ENCODE results near the gene ZBBX. TPM values are rescaled to one million over a fixed set of nuclear protein-coding genes. Genes with fewer than 3 reads are reported as not detected.

The ZBBX gene
- total RNA-seq, 5 donors from 2014 or later (not counting 1 experiment from before 2014, with no cell fraction given) = not detected

- no peak for ATAC-seq (replicated peaks in 1 of 4)
- peaks cover 0 to 3% (median 0%) of the 10 kb centered on the region in 3 donors for H3K9me3 Mint-ChIP-seq
- Histone ChIP-seq H3K27ac (ENCODE audit: low read length) (no peak overlapping the region), H3K4me3 (ENCODE audit: control insufficient read depth in 1 of 2, extremely low read depth in 1 of 2, low read length in 1 of 2) (no peak overlapping the region), H3K36me3 (ENCODE audit: control insufficient read depth in 2 of 2, extremely low read depth in 1 of 2, insufficient read depth in 1 of 2, low read length in 1 of 2) (no peaks in the 10 kb centered on the region), H3K27me3 (replicated peaks in 1 of 2; ENCODE audit: control insufficient read depth in 2 of 2, extremely low read depth in 1 of 2, insufficient read depth in 2 of 2, low read length in 1 of 2) (no peaks in the 10 kb centered on the region), H3K9me3 (no peaks in the 10 kb centered on the region), H3K4me1 (ENCODE audit: control insufficient read depth in 1 of 2, extremely low read depth in 1 of 2, insufficient read depth in 2 of 2, low read length in 2 of 2) (no peaks in the 10 kb centered on the region)
- DNase-seq = no peak
- no peak overlapping the region for H3K27ac Mint-ChIP-seq
- no peaks in the 10 kb centered on the region for H3K4me1 Mint-ChIP-seq
- H3K4me3 Mint-ChIP-seq = no peak overlapping the region
- POLR2A ChIA-PET = interaction anchor here in 1 of 2 donors (0.7 kb wide), 1 partner anchor 10 kb away, joined by 3 read pairs; no protein-coding TSS in a partner anchor
- peaks cover 4 to 15% of the 10 kb centered on the region in 2 donors for H3K27me3 Mint-ChIP-seq
- CTCF ChIA-PET = interaction anchor here in 1 of 2 donors (0.6 to 0.9 kb wide), 2 partner anchors 305 to 346 kb away, joined by 3 read pairs; no protein-coding TSS in a partner anchor
- H3K36me3 Mint-ChIP-seq = no peaks in the 10 kb centered on the region
- no CpG with 5 or more reads among the region's 1 CpG for WGBS (ENCODE audit: insufficient coverage)
Measured at GRCh38 chr3:167397826-167398225, 17.7 kb upstream of the ZBBX start.

- POLR2A ChIA-PET = no interaction called here
- peaks cover 4 to 19% of the 10 kb centered on the region in 2 donors for H3K27me3 Mint-ChIP-seq
- no peaks in the 10 kb centered on the region for H3K36me3 Mint-ChIP-seq
- H3K9me3 Mint-ChIP-seq = peaks cover 0 to 3% (median 0%) of the 10 kb centered on the region in 3 donors
- 63% methylated on average over 2 of the region's 2 CpGs for WGBS (ENCODE audit: insufficient coverage)
- no peaks in the 10 kb centered on the region for H3K27me3 ChIP-seq (replicated peaks in 1 of 2; ENCODE audit: control insufficient read depth in 2 of 2, extremely low read depth in 1 of 2, insufficient read depth in 2 of 2, low read length in 1 of 2)
- no peaks in the 10 kb centered on the region for H3K36me3 ChIP-seq (ENCODE audit: control insufficient read depth in 2 of 2, extremely low read depth in 1 of 2, insufficient read depth in 1 of 2, low read length in 1 of 2)
- no peaks in the 10 kb centered on the region for H3K4me1 Mint-ChIP-seq
- no peak overlapping the region for H3K27ac Mint-ChIP-seq
- no peak overlapping the region for H3K4me3 ChIP-seq (ENCODE audit: control insufficient read depth in 1 of 2, extremely low read depth in 1 of 2, low read length in 1 of 2)
- DNase-seq (no peak), ATAC-seq (replicated peaks in 1 of 4) (no peak)
- CTCF ChIA-PET = no interaction called here
- H3K27ac ChIP-seq (ENCODE audit: low read length) = no peak overlapping the region
- no peak overlapping the region for H3K4me3 Mint-ChIP-seq
- no peaks in the 10 kb centered on the region for H3K4me1 ChIP-seq (ENCODE audit: control insufficient read depth in 1 of 2, extremely low read depth in 1 of 2, insufficient read depth in 2 of 2, low read length in 2 of 2)
- no peaks in the 10 kb centered on the region for H3K9me3 ChIP-seq
Measured at GRCh38 chr3:167396075-167396474, 16.0 kb upstream of the ZBBX start.

DNA sequence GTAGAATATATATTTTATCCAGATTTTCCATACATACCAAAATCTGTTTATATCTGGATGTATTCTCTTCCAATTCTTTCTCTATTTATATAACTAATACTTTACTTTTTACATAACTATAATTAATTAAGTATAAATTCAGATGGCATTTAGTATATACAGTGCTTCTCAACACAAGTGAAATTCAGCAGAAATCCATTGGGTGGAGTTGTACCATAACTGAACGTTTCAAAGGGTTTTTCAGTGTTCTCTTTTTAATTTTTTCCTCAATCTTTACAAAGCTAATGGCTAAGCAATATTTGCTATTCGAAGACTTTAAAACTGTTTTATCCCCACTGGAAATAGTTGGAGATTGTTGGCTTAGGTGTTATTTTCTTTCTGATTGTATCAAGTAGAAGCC lies 13.9 kb upstream of the ZBBX start:
- WGBS (ENCODE audit: insufficient coverage) = no CpG with 5 or more reads among the region's 2 CpGs
- ChIA-PET POLR2A (no interaction called here), CTCF (no interaction called here)
- Histone ChIP-seq H3K4me3 (ENCODE audit: control insufficient read depth in 1 of 2, extremely low read depth in 1 of 2, low read length in 1 of 2) (no peak overlapping the region), H3K27ac (ENCODE audit: low read length) (no peak overlapping the region), H3K36me3 (ENCODE audit: control insufficient read depth in 2 of 2, extremely low read depth in 1 of 2, insufficient read depth in 1 of 2, low read length in 1 of 2) (no peaks in the 10 kb centered on the region), H3K9me3 (no peaks in the 10 kb centered on the region), H3K4me1 (ENCODE audit: control insufficient read depth in 1 of 2, extremely low read depth in 1 of 2, insufficient read depth in 2 of 2, low read length in 2 of 2) (no peaks in the 10 kb centered on the region), H3K27me3 (replicated peaks in 1 of 2; ENCODE audit: control insufficient read depth in 2 of 2, extremely low read depth in 1 of 2, insufficient read depth in 2 of 2, low read length in 1 of 2) (no peaks in the 10 kb centered on the region)
- Mint-ChIP-seq H3K4me1 (no peaks in the 10 kb centered on the region), H3K36me3 (no peaks in the 10 kb centered on the region), H3K27ac (no peak overlapping the region), H3K9me3 (no peaks in the 10 kb centered on the region), H3K4me3 (no peak overlapping the region), H3K27me3 (peaks cover 0 to 15% of the 10 kb centered on the region in 2 donors)
- no peak for ATAC-seq (replicated peaks in 1 of 4)
- DNase-seq = no peak

DNA sequence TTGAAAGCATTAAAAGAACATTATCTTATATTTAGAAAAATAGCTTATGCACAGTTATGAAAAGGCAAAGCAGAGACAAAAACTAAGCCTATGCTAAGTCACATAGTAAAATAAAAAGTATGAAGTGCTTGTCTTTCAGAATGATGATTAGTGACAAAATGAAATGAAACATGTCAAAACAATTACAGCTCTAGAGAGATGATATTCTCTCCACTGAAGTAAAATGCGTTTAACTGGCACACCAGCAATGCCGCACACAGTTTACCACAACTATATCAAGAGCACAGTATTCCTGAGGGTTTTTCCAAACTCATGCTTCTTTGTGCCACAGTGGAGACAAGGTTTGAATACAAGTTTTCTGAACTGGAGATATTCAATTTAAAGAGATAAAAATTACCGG lies 2.1 kb upstream of the ZBBX start:
- Histone ChIP-seq H3K27ac (ENCODE audit: low read length) (no peak overlapping the region), H3K27me3 (replicated peaks in 1 of 2; ENCODE audit: control insufficient read depth in 2 of 2, extremely low read depth in 1 of 2, insufficient read depth in 2 of 2, low read length in 1 of 2) (peaks cover 0 to 4% of the 10 kb centered on the region in 2 experiments), H3K36me3 (ENCODE audit: control insufficient read depth in 2 of 2, extremely low read depth in 1 of 2, insufficient read depth in 1 of 2, low read length in 1 of 2) (no peaks in the 10 kb centered on the region), H3K4me3 (ENCODE audit: control insufficient read depth in 1 of 2, extremely low read depth in 1 of 2, low read length in 1 of 2) (no peak overlapping the region), H3K9me3 (no peaks in the 10 kb centered on the region), H3K4me1 (ENCODE audit: control insufficient read depth in 1 of 2, extremely low read depth in 1 of 2, insufficient read depth in 2 of 2, low read length in 2 of 2) (peaks cover 3 to 7% of the 10 kb centered on the region in 2 experiments)
- no peaks in the 10 kb centered on the region for H3K36me3 Mint-ChIP-seq
- no peak overlapping the region for H3K27ac Mint-ChIP-seq
- ATAC-seq (replicated peaks in 1 of 4) = no peak
- no peaks in the 10 kb centered on the region for H3K9me3 Mint-ChIP-seq
- DNase-seq = no peak
- H3K4me3 Mint-ChIP-seq = no peak overlapping the region
- peaks cover 7 to 13% (median 9%) of the 10 kb centered on the region in 3 donors for H3K4me1 Mint-ChIP-seq
- WGBS (ENCODE audit: insufficient coverage) = no CpG with 5 or more reads among the region's 3 CpGs
- POLR2A ChIA-PET = no interaction called here
- peaks cover 9 to 11% of the 10 kb centered on the region in 2 donors for H3K27me3 Mint-ChIP-seq
- CTCF ChIA-PET = interaction anchor here (1.3 to 4.3 kb wide), 3 partner anchors 303 to 500 kb away, joined by 3 to 57 read pairs (median 4); no protein-coding TSS in a partner anchor

DNA sequence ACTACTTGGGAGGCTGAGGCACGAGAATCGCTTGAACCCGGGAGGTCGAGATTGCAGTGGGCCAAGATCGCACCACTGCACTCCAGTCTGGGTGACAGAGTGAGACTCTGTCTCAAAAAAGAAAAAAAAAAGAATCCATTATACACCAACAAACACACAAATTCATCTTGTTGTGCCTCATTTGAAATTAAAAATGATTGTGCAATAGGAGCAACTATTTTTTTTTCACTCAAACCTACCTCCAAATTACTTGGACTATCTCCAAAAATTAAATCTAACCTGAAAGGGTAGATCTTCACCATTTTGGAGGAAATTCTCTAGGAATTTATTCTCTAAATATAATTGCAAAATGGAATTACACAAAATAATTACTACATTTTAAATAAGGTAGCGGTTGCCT lies 4.6 kb downstream of the ZBBX start:
- no peak for ATAC-seq (replicated peaks in 1 of 4)
- Histone ChIP-seq H3K4me3 (ENCODE audit: control insufficient read depth in 1 of 2, extremely low read depth in 1 of 2, low read length in 1 of 2) (no peak overlapping the region), H3K4me1 (ENCODE audit: control insufficient read depth in 1 of 2, extremely low read depth in 1 of 2, insufficient read depth in 2 of 2, low read length in 2 of 2) (peaks cover 2 to 7% of the 10 kb centered on the region in 2 experiments), H3K9me3 (no peaks in the 10 kb centered on the region), H3K27ac (ENCODE audit: low read length) (no peak overlapping the region), H3K36me3 (ENCODE audit: control insufficient read depth in 2 of 2, extremely low read depth in 1 of 2, insufficient read depth in 1 of 2, low read length in 1 of 2) (no peaks in the 10 kb centered on the region), H3K27me3 (replicated peaks in 1 of 2; ENCODE audit: control insufficient read depth in 2 of 2, extremely low read depth in 1 of 2, insufficient read depth in 2 of 2, low read length in 1 of 2) (peaks cover 0 to 4% of the 10 kb centered on the region in 2 experiments)
- H3K27ac Mint-ChIP-seq = no peak overlapping the region
- CTCF ChIA-PET = no interaction called here
- no CpG with 5 or more reads among the region's 6 CpGs for WGBS (ENCODE audit: insufficient coverage)
- peaks cover 7 to 9% (median 7%) of the 10 kb centered on the region in 3 donors for H3K4me1 Mint-ChIP-seq
- H3K36me3 Mint-ChIP-seq = no peaks in the 10 kb centered on the region
- H3K27me3 Mint-ChIP-seq = peaks cover 0 to 2% of the 10 kb centered on the region in 2 donors
- POLR2A ChIA-PET = no interaction called here
- no peak for DNase-seq
- no peaks in the 10 kb centered on the region for H3K9me3 Mint-ChIP-seq
- H3K4me3 Mint-ChIP-seq = no peak overlapping the region

- WGBS (ENCODE audit: insufficient coverage) = 83% methylated on average over 2 of the region's 3 CpGs
- Histone ChIP-seq H3K9me3 (no peaks in the 10 kb centered on the region), H3K27ac (ENCODE audit: low read length) (no peak overlapping the region), H3K4me3 (ENCODE audit: control insufficient read depth in 1 of 2, extremely low read depth in 1 of 2, low read length in 1 of 2) (no peak overlapping the region), H3K4me1 (ENCODE audit: control insufficient read depth in 1 of 2, extremely low read depth in 1 of 2, insufficient read depth in 2 of 2, low read length in 2 of 2) (no peaks in the 10 kb centered on the region), H3K27me3 (replicated peaks in 1 of 2; ENCODE audit: control insufficient read depth in 2 of 2, extremely low read depth in 1 of 2, insufficient read depth in 2 of 2, low read length in 1 of 2) (no peaks in the 10 kb centered on the region), H3K36me3 (ENCODE audit: control insufficient read depth in 2 of 2, extremely low read depth in 1 of 2, insufficient read depth in 1 of 2, low read length in 1 of 2) (no peaks in the 10 kb centered on the region)
- POLR2A ChIA-PET = no interaction called here
- no peaks in the 10 kb centered on the region for H3K27me3 Mint-ChIP-seq
- CTCF ChIA-PET = no interaction called here
- no peaks in the 10 kb centered on the region for H3K4me1 Mint-ChIP-seq
- H3K9me3 Mint-ChIP-seq = no peaks in the 10 kb centered on the region
- ATAC-seq (replicated peaks in 1 of 4) = no peak
- no peak for DNase-seq
- H3K36me3 Mint-ChIP-seq = no peaks in the 10 kb centered on the region
- no peak overlapping the region for H3K27ac Mint-ChIP-seq
- H3K4me3 Mint-ChIP-seq = no peak overlapping the region
Measured at GRCh38 chr3:167372138-167372537, 8.0 kb downstream of the ZBBX start.

DNA sequence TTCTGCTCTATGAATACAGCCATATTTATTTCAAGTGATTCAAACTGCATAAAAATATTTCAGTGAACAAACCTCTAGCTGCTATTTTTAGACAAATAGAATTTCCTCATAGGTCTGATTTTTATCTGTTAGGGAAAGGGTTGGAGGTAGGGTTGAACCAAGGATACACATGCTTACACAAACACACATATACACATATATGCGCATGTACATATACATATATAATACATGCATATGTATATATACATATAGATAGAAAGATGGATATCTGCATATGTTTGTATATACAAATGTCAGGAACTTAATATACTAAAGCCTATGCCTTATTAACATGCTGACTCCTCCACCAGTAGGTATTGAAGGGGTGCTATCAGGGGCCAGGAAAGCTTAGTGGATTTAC lies 18.1 kb downstream of the ZBBX start:
- Mint-ChIP-seq H3K27me3 (peaks cover 0 to 6% of the 10 kb centered on the region in 2 donors), H3K9me3 (peaks cover 0 to 4% (median 4%) of the 10 kb centered on the region in 3 donors), H3K27ac (no peak overlapping the region), H3K36me3 (no peaks in the 10 kb centered on the region), H3K4me3 (no peak overlapping the region), H3K4me1 (no peaks in the 10 kb centered on the region)
- H3K27me3 ChIP-seq (replicated peaks in 1 of 2; ENCODE audit: control insufficient read depth in 2 of 2, extremely low read depth in 1 of 2, insufficient read depth in 2 of 2, low read length in 1 of 2) = no peaks in the 10 kb centered on the region
- H3K4me1 ChIP-seq (ENCODE audit: control insufficient read depth in 1 of 2, extremely low read depth in 1 of 2, insufficient read depth in 2 of 2, low read length in 2 of 2) = no peaks in the 10 kb centered on the region
- DNase-seq = no peak
- WGBS (ENCODE audit: insufficient coverage) = no CpG with 5 or more reads among the region's 1 CpG
- ATAC-seq (replicated peaks in 1 of 4) = no peak
- H3K27ac ChIP-seq (ENCODE audit: low read length) = no peak overlapping the region
- no peaks in the 10 kb centered on the region for H3K36me3 ChIP-seq (ENCODE audit: control insufficient read depth in 2 of 2, extremely low read depth in 1 of 2, insufficient read depth in 1 of 2, low read length in 1 of 2)
- no peak overlapping the region for H3K4me3 ChIP-seq (ENCODE audit: control insufficient read depth in 1 of 2, extremely low read depth in 1 of 2, low read length in 1 of 2)
- ChIA-PET POLR2A (no interaction called here), CTCF (no interaction called here)
- H3K9me3 ChIP-seq = no peaks in the 10 kb centered on the region
